Measurements from ENCODE around the gene NCS1. TPM values are rescaled to one million over a fixed set of nuclear protein-coding genes. Genes with fewer than 3 reads are reported as not detected.

NCS1 gene
- total and polyA plus RNA-seq, 9 of the 15 experiments (the other 6 are each of a cell fraction or from before 2014, with no cell fraction given): 0.28 to 27.0 (median 9.6) TPM

DNA sequence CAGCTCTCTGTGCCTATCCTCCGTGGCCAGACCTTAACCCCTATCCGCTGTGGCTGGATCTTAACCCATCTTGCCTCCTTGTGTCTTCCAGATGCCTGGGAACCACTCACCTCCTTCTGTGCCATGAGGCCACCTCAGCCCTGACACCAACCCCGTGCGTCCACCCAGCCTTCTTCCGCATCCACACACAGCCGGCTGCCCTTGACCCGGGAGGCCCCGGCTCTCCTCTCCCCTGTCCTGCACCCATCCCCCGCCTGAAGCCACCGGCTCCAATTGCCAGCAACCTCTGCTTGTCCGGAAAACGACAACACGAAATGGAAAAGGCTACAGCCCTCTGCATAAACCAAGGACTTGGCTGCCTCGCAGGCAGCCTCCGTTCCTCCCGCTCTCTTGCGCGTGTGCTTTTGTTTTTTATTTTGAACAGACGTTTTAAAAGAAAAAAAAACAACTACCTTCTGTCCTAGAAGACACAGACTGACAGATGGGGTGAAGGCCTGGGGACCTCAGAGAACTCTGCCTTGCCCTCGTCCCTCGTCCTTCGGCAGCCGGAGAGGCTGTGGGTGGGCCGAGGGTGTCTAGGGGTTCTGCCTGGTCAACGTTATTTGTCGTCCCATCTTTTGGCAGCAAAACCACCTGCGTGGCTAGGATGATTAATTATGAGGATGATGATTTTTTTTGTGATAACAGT lies 60.8 kb downstream of the NCS1 start:
- FAIRE-seq (no peak), ATAC-seq (no peak), DNase-seq (ENCODE audit: extremely low read depth in 1 of 4, low spot score in 3 of 4) (no peak)
- Histone ChIP-seq H3K4me3 (no peak overlapping the region), H2AFZ (ENCODE audit: low read depth, low read length) (no peak overlapping the region), H3K9me1 (ENCODE audit: control insufficient read depth, insufficient read depth, low read length) (no peaks in the 10 kb centered on the region), H3K9ac (ENCODE audit: insufficient read depth in 1 of 2, low read depth in 2 of 2, low read length in 2 of 2) (no peak overlapping the region), H3K27me3 (ENCODE audit: control insufficient read depth in 2 of 2, insufficient read depth in 2 of 2, low read length in 2 of 2) (no peaks in the 10 kb centered on the region), H4K20me1 (replicated peaks; ENCODE audit: control insufficient read depth, insufficient read depth, low read length) (0 out of 2 replicates have a peak, but pooled peaks cover 4% of the 10 kb centered on the region), H3K4me2 (ENCODE audit: insufficient read depth, low read length) (no peak overlapping the region), H3K36me3 (ENCODE audit: control insufficient read depth, insufficient read depth, low read length) (peaks cover 23% of the 10 kb centered on the region; the same call in 2 of the 3 replicates), H3K9me3 (replicated peaks; ENCODE audit: control insufficient read depth, insufficient read depth, low read depth, low read length) (no peaks in the 10 kb centered on the region), H3K4me1 (replicated peaks in 1 of 2; ENCODE audit: control insufficient read depth in 2 of 2, insufficient read depth in 2 of 2, low read length in 2 of 2) (peaks cover 3 to 25% of the 10 kb centered on the region in 2 experiments; a peak in 3 of 5 replicates), H3K79me2 (ENCODE audit: control insufficient read depth, insufficient read depth, low read length) (no peaks in the 10 kb centered on the region), H3K27ac (ENCODE audit: extremely low read depth, low read depth, low read length) (no peak overlapping the region)
- POLR2A ChIA-PET: no interaction called here
- WGBS (ENCODE audit: insufficient coverage, low coverage, missing lambda C conversion rate): 74% methylated on average over 26 of the region's 27 CpGs
- no TSS peak for BruUV-seq (replicated peaks)
- CTCF ChIA-PET (ENCODE audit: low intra/inter-chr PET ratio): no interaction called here
- intact Hi-C loops (cut with micrococcal nuclease): no loop called here
- in situ Hi-C loops (cut with MboI): no loop called here
- TF ChIP-seq, protein P1, sequence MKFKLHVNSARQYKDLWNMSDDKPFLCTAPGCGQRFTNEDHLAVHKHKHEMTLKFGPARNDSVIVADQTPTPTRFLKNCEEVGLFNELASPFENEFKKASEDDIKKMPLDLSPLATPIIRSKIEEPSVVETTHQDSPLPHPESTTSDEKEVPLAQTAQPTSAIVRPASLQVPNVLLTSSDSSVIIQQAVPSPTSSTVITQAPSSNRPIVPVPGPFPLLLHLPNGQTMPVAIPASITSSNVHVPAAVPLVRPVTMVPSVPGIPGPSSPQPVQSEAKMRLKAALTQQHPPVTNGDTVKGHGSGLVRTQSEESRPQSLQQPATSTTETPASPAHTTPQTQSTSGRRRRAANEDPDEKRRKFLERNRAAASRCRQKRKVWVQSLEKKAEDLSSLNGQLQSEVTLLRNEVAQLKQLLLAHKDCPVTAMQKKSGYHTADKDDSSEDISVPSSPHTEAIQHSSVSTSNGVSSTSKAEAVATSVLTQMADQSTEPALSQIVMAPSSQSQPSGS (CRISPR knock-in tag; IDR thresholded peaks at IDR 0.05): no peak
- TF ChIP-seq MTA3 (IDR thresholded peaks at IDR 0.05; ENCODE audit: borderline replicate concordance) (no peak), ZNF589 (CRISPR knock-in tag; IDR thresholded peaks at IDR 0.05; ENCODE audit: low read depth) (no peak), ADNP (tag; IDR thresholded peaks at IDR 0.05) (no peak), FOXJ2 (tag; IDR thresholded peaks at IDR 0.05) (no peak)
- TF ChIP-seq, protein P2, sequence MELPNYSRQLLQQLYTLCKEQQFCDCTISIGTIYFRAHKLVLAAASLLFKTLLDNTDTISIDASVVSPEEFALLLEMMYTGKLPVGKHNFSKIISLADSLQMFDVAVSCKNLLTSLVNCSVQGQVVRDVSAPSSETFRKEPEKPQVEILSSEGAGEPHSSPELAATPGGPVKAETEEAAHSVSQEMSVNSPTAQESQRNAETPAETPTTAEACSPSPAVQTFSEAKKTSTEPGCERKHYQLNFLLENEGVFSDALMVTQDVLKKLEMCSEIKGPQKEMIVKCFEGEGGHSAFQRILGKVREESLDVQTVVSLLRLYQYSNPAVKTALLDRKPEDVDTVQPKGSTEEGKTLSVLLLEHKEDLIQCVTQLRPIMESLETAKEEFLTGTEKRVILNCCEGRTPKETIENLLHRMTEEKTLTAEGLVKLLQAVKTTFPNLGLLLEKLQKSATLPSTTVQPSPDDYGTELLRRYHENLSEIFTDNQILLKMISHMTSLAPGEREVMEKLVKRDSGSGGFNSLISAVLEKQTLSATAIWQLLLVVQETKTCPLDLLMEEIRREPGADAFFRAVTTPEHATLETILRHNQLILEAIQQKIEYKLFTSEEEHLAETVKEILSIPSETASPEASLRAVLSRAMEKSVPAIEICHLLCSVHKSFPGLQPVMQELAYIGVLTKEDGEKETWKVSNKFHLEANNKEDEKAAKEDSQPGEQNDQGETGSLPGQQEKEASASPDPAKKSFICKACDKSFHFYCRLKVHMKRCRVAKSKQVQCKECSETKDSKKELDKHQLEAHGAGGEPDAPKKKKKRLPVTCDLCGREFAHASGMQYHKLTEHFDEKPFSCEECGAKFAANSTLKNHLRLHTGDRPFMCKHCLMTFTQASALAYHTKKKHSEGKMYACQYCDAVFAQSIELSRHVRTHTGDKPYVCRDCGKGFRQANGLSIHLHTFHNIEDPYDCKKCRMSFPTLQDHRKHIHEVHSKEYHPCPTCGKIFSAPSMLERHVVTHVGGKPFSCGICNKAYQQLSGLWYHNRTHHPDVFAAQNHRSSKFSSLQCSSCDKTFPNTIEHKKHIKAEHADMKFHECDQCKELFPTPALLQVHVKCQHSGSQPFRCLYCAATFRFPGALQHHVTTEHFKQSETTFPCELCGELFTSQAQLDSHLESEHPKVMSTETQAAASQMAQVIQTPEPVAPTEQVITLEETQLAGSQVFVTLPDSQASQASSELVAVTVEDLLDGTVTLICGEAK (IDR thresholded peaks at IDR 0.05): no peak
- TF ChIP-seq, protein P2 (CRISPR knock-in tag; IDR thresholded peaks at IDR 0.05): no peak

Data from K562 (cell line).